Mucosa of descending colon (tissue), 3 donors: ENCODE measurements around the gene RBP4. TPM values are rescaled to one million over a fixed set of nuclear protein-coding genes. Genes with fewer than 3 reads are reported as not detected.

Experiments used
- ATAC-seq: fragments of 200-7000 bp; cut with Tn5 transposase; one replicate; pipeline ENCODE4 v1.9.1; 2020; ENCODE audit warnings: mild to moderate bottlenecking, moderate library complexity
- DNase-seq, 3 donors: peaks; one replicate each; pipeline ENCODE4 v3.0.0-alpha.2; 2020
- H3K36me3 ChIP-seq: fragments of 200-600 bp; one replicate; pipeline ENCODE4 v1.8.0; 2021; ENCODE audit warnings: low read depth, mild to moderate bottlenecking
- H3K4me1 ChIP-seq: fragments of 200-600 bp; one replicate; pipeline ENCODE4 v1.8.0; 2021; ENCODE audit warnings: low read depth, mild to moderate bottlenecking
- H3K4me3 ChIP-seq: fragments of 200-600 bp; one replicate; pipeline ENCODE4 v1.8.0; 2021; ENCODE audit warnings: mild to moderate bottlenecking
- H3K9me3 ChIP-seq: fragments of 200-600 bp; one replicate; pipeline ENCODE4 v1.8.0; 2021; ENCODE audit warnings: mild to moderate bottlenecking
- CTCF ChIP-seq: fragments of 200-600 bp; IDR thresholded peaks from one replicate; pipeline ENCODE4 v1.8.0; 2022; ENCODE audit warnings: antibody characterized with exemption, mild to moderate bottlenecking
- intact Hi-C, 2 donors: fragments of 100-400 bp; cut with DNase I in 1 of 2; cut with micrococcal nuclease in 1 of 2; formaldehyde crosslinking; loops; one replicate each; pipeline versions ENCODE4 v1.11.0 to v1.11.1; 2022; cut with DNase I, micrococcal nuclease
- total RNA-seq, 3 donors: library from RNA; stranded (reverse); fragmentation: NEBNext Ultra II Directional in 2 of 3; extraction: Animal tissue kit (Norgen Biotek cat#: 25700) in 2 of 3; gene quantifications; one replicate each; pipeline versions ENCODE4 v1.2.1 to v1.2.4, GENCODE V29; 2021 to 2023
- donor health status: DM: no; HTN: no; CAD: no; lungs with moderate emphysema.
- donor health status: DM: no; HTN: no; CAD: no.
- donor health status: DM: no; HTN: yes; CAD: no.

Gene RBP4
- total RNA-seq, 3 donors from 2014 or later: 5.2 to 7.0 (median 6.6) TPM

GRCh38 chr10:93596539-93596938, 4.5 kb downstream of the RBP4 start:
- Histone ChIP-seq H3K4me1 (peaks cover 5% of the 10 kb centered on the region), H3K4me3 (no peak overlapping the region), H3K9me3 (no peaks in the 10 kb centered on the region), H3K36me3 (no peaks in the 10 kb centered on the region)
- intact Hi-C loops: no loop called here
- TF ChIP-seq CTCF: no peak
- ATAC-seq (no peak), DNase-seq (no peak)

GRCh38 chr10:93595378-93596161, 5.5 kb downstream of the RBP4 start:
- ATAC-seq: peak; percentile 7
- intact Hi-C loops: no loop called here

GRCh38 chr10:93594518-93594917, 6.5 kb downstream of the RBP4 start:
- intact Hi-C loops: no loop called here
- no peak for DNase-seq
- no peak for ATAC-seq
- peaks cover 12% of the 10 kb centered on the region for H3K4me1 ChIP-seq
- no peaks in the 10 kb centered on the region for H3K36me3 ChIP-seq
- TF ChIP-seq CTCF: no peak
- no peak overlapping the region for H3K4me3 ChIP-seq
- no peaks in the 10 kb centered on the region for H3K9me3 ChIP-seq

More at GRCh38 chr10:93595378-93596161, 5.5 kb downstream of the RBP4 start:
- H3K9me3 ChIP-seq: no peaks in the 10 kb centered on the region
- H3K4me3 ChIP-seq: no peak overlapping the region
- no peak for DNase-seq
- H3K4me1 ChIP-seq: peaks cover 12% of the 10 kb centered on the region
- no peaks in the 10 kb centered on the region for H3K36me3 ChIP-seq
- no peak for TF ChIP-seq CTCF

- H3K36me3 ChIP-seq: no peaks in the 10 kb centered on the region
- H3K4me1 ChIP-seq: peaks cover 12% of the 10 kb centered on the region
- intact Hi-C loops: no loop called here
- H3K9me3 ChIP-seq: no peaks in the 10 kb centered on the region
- DNase-seq: no peak
- ATAC-seq: no peak
- H3K4me3 ChIP-seq: no peak overlapping the region
- TF ChIP-seq CTCF: no peak
These were observed 7.3 kb downstream of the RBP4 start for GRCh38 chr10:93593749-93594148.

GRCh38 chr10:93593254-93593653, 7.8 kb downstream of the RBP4 start:
- Histone ChIP-seq H3K36me3 (no peaks in the 10 kb centered on the region), H3K9me3 (no peaks in the 10 kb centered on the region), H3K4me1 (peaks cover 12% of the 10 kb centered on the region), H3K4me3 (no peak overlapping the region)
- intact Hi-C loops: no loop called here
- no peak for DNase-seq
- ATAC-seq: no peak
- no peak for TF ChIP-seq CTCF
